CD4-positive, CD25-positive, alpha-beta regulatory T cell (primary cell): ENCODE results near the gene TOLLIP. TPM values are rescaled to one million over a fixed set of nuclear protein-coding genes. Genes with fewer than 3 reads are reported as not detected.
"Not testable (repeated sequence)": the region's sequence is repeated elsewhere in the genome, so short reads cannot be mapped to it uniquely, and the experiment has no call there.

ENCODE experiments used
- ATAC-seq, 2 donors: fragments of 150-1000 bp; cut with Tn5 transposase; one replicate each; pipeline ENCODE4 v1.10.0; 2021; ENCODE audit warnings: low read depth in 2 of 2, moderate number of reproducible peaks in 2 of 2, moderate library complexity in 1 of 2
- DNase-seq, 3 donors: peaks; one replicate each; pipeline versions ENCODE4 v3.0.0 to v3.0.0-alpha.2; 2012 to 2022; ENCODE audit warnings: mixed read lengths in 1 of 3
- H3K27ac ChIP-seq: one replicate; pipeline ENCODE4 v1.7.0; 2013; ENCODE audit warnings: mild to moderate bottlenecking, low read length; ENCODE audit not compliant: insufficient read depth, poor library complexity, severe bottlenecking
- H3K27me3 ChIP-seq: one replicate; pipeline ENCODE4 v1.7.0; 2013; ENCODE audit warnings: low read length; ENCODE audit not compliant: control insufficient read depth, insufficient read depth
- H3K36me3 ChIP-seq: one replicate; pipeline ENCODE4 v1.7.0; 2013; ENCODE audit warnings: mild to moderate bottlenecking, low read length, moderate library complexity; ENCODE audit not compliant: control insufficient read depth, insufficient read depth
- H3K4me1 ChIP-seq: 2 replicates; pipeline ENCODE4 v1.7.0; 2013; ENCODE audit warnings: mild to moderate bottlenecking, low read length; ENCODE audit not compliant: insufficient read depth, control insufficient read depth, poor library complexity, severe bottlenecking
- H3K4me3 ChIP-seq: one replicate; pipeline ENCODE4 v1.7.0; 2013; ENCODE audit warnings: low read depth, mild to moderate bottlenecking, low read length, moderate library complexity
- H3K9me3 ChIP-seq, 2 experiments: 1 replicate in 1 of 2; 2 replicates in 1 of 2; pipeline ENCODE4 v1.7.0; 2013; ENCODE audit warnings: low read length in 2 of 2, mild to moderate bottlenecking in 1 of 2, moderate library complexity in 1 of 2; ENCODE audit not compliant: control insufficient read depth in 2 of 2
- H3K27ac Mint-ChIP-seq, 3 donors: one replicate each; pipeline ENCODE4 v1.8.0; 2020 to 2022; ENCODE audit warnings: mild to moderate bottlenecking in 3 of 3, mixed read lengths in 3 of 3, moderate library complexity in 2 of 3
- H3K27me3 Mint-ChIP-seq: one replicate; pipeline ENCODE4 v1.8.0; 2022; ENCODE audit warnings: mild to moderate bottlenecking, mixed read lengths
- H3K36me3 Mint-ChIP-seq: one replicate; pipeline ENCODE4 v1.8.0; 2020; ENCODE audit warnings: mixed read lengths
- H3K4me1 Mint-ChIP-seq, 4 donors: one replicate each; pipeline ENCODE4 v1.8.0; 2020 to 2022; ENCODE audit warnings: mixed read lengths in 4 of 4, mild to moderate bottlenecking in 1 of 4
- H3K4me3 Mint-ChIP-seq, 4 donors: one replicate each; pipeline ENCODE4 v1.8.0; 2020 to 2022; ENCODE audit warnings: mild to moderate bottlenecking in 4 of 4, mixed read lengths in 4 of 4, moderate library complexity in 3 of 4
- H3K9me3 Mint-ChIP-seq, 7 donors: one replicate each; pipeline ENCODE4 v1.8.0; 2020 to 2022; ENCODE audit warnings: mixed read lengths in 7 of 7, mild to moderate bottlenecking in 3 of 7, moderate library complexity in 2 of 7
- polyA plus RNA-seq, 4 donors: library from polyadenylated mRNA; unstranded; fragments of 300-500 nt; fragmentation: Illumina TruSeq; gene quantifications; one replicate each; pipeline ENCODE4 v1.2.3, GENCODE V29; 2021
- total RNA-seq: library from RNA; stranded (reverse); gene quantifications from one replicate; pipeline ENCODE4 v1.2.3, GENCODE V29; 2022

The TOLLIP gene
- total RNA-seq: 60.0 TPM
- polyA plus RNA-seq: 10 to 100 TPM; 25.3 to 40.7 (median 28.8) TPM

DNA sequence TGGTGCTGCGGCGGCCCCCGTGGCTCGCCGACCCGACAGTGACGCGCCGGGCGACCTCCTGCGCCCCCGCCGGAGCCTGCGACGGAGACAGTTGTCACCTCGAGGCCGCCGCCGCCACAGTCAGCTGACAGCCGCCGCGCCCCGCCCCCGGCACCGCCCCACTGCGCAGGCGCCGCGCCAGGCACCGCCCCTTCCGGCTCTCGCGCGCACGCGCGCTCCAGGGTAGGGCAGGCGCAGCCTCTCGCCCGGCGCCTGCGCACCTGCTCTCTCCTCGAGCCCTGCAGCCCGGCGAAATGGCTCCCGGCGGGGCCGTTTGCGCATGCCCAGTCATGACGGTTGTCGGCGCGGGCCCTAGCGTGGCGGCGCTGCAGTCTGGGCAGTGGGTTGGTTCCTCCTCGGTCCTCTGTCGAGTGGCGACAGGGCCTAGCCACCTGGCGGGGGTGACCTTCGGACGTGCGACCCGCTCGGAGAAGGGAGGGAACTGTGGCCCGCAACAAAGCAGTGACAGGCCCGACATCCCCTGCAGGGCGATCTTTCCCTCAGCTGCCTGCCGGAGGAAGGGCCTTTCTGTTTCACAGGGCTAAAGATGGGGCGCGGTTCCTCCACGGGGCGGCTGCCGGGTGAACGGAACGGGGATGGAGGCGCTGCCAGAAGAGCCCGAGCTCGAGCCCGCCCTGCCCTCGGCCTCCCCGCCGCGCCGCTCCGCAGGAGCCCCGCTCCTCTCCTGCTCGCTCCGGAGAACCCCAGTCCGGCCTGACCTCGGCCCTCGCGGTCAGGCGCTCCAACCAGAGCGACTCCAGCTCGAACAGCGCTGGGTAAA is at the start of gene TOLLIP:
Gene TOLLIP (minus strand): TSS at position 135 of the 820 bp plus-strand sequence. CDS start 134 bp downstream, at position 1.
- Mint-ChIP-seq H3K36me3 (peaks cover 9% of the 10 kb centered on the region), H3K9me3 (peaks cover 0 to 9% (median 0%) of the 10 kb centered on the region in 7 donors), H3K4me3 (peak within 1 kb of the TSS; percentile 88 to 94 (median 90)), H3K4me1 (peaks cover 5 to 56% (median 32%) of the 10 kb centered on the region in 4 donors), H3K27ac (peak within 1 kb of the TSS; percentile 96 to 99 (median 99)), H3K27me3 (peaks cover 4% of the 10 kb centered on the region)
- H3K4me1 ChIP-seq: peaks cover 35% of the 10 kb centered on the region
- peak; percentile 93 to 99 (median 95) for DNase-seq
- H3K36me3 ChIP-seq: peaks cover 3% of the 10 kb centered on the region
- H3K4me3 ChIP-seq: peak within 1 kb of the TSS; percentile 85
- peak within 1 kb of the TSS; percentile 90 for H3K27ac ChIP-seq
- ATAC-seq: peak; percentile 78 to 80
- no peaks in the 10 kb centered on the region for H3K9me3 ChIP-seq
- no peaks in the 10 kb centered on the region for H3K27me3 ChIP-seq

DNA sequence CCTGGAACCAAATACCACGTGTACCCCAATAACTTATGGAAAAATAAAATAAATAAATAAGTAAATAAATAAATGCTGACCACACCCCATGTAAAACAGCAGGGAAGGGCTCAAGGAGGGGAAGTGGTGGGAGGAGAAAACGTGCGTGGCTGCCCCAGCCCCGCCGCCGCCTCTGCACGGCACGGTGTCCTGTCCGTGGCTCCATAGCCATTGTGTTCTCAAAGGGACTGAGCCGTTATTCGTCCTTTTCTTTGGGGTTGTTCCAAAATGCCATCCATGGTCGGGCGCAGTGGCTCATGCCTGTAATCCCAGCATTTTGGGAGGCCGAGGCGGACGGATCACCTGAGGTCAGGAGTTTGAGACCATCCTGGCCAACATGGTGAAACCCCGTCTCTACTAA is 49.5 kb upstream of the TOLLIP start:
- H3K27me3 ChIP-seq, ATAC-seq, H3K9me3 Mint-ChIP-seq, H3K36me3 ChIP-seq, H3K4me1 Mint-ChIP-seq, H3K27ac ChIP-seq, H3K36me3 Mint-ChIP-seq, H3K4me3 ChIP-seq, H3K4me1 ChIP-seq, DNase-seq, H3K4me3 Mint-ChIP-seq, H3K9me3 ChIP-seq, H3K27ac Mint-ChIP-seq: not testable (repeated sequence)
- peaks cover 16% of the 10 kb centered on the region for H3K27me3 Mint-ChIP-seq

DNA sequence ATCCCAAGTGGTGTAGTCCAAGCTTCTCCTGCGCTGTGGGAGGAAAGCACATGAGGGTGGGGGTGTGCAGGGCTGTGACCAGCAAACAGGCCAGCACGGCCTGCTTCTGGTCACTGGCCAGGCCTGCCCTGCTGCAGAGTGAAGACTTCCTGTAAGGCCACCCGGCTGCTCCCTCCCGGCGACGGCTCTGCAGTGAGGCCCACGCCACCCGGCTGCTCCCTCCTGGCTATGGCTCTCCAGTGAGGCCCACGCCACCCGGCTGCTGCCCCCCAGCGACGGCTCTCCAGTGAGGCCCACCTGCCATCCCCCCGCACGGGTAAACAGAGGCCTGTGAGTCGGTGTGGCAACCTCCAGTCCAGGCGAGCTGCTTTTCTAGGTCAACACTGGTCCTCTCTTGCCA is 48.9 kb upstream of the TOLLIP start:
- Mint-ChIP-seq H3K27ac (no peak overlapping the region), H3K4me3 (no peak overlapping the region), H3K4me1 (peaks cover 0 to 4% (median 2%) of the 10 kb centered on the region in 4 donors), H3K9me3 (no peaks in the 10 kb centered on the region), H3K36me3 (no peaks in the 10 kb centered on the region), H3K27me3 (peaks cover 16% of the 10 kb centered on the region)
- Histone ChIP-seq H3K27me3 (no peaks in the 10 kb centered on the region), H3K4me1 (no peaks in the 10 kb centered on the region), H3K4me3 (no peak overlapping the region), H3K27ac (no peak overlapping the region), H3K36me3 (no peaks in the 10 kb centered on the region), H3K9me3 (no peaks in the 10 kb centered on the region)
- DNase-seq: no peak
- no peak for ATAC-seq

DNA sequence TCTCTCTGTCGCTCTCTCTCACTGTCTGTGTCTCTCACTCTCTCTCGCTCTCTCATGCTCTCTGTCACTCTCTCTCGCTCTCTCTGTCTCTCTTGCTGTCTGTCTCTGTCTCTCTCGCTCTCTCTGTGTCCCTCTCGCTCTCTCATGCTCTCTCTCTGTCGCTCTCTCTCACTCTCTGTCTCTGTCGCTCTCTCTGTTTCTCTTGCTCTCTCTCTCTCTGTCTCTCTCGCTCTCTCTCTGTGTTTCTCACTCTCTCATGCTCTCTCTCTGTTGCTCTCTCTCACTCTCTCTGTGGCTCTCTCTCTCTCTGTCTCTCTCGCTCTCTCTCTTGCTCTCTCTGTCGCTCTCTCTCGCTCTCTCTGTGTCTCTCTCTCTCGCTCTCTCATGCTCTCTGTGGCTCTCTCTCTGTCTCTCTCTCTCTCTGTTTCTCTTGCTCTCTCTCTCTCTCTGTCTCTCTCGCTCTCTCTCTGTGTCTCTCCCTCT is 47.1 kb upstream of the TOLLIP start:
- no peaks in the 10 kb centered on the region for H3K4me1 ChIP-seq
- H3K27ac Mint-ChIP-seq: no peak overlapping the region
- no peaks in the 10 kb centered on the region for H3K9me3 Mint-ChIP-seq
- H3K4me1 Mint-ChIP-seq: peaks cover 0 to 4% (median 2%) of the 10 kb centered on the region in 4 donors
- no peak overlapping the region for H3K4me3 ChIP-seq
- H3K4me3 Mint-ChIP-seq: no peak overlapping the region
- H3K9me3 ChIP-seq: no peaks in the 10 kb centered on the region
- H3K36me3 Mint-ChIP-seq: no peaks in the 10 kb centered on the region
- no peaks in the 10 kb centered on the region for H3K36me3 ChIP-seq
- H3K27me3 Mint-ChIP-seq: peaks cover 16% of the 10 kb centered on the region
- no peaks in the 10 kb centered on the region for H3K27me3 ChIP-seq
- no peak for ATAC-seq
- no peak for DNase-seq
- H3K27ac ChIP-seq: no peak overlapping the region

DNA sequence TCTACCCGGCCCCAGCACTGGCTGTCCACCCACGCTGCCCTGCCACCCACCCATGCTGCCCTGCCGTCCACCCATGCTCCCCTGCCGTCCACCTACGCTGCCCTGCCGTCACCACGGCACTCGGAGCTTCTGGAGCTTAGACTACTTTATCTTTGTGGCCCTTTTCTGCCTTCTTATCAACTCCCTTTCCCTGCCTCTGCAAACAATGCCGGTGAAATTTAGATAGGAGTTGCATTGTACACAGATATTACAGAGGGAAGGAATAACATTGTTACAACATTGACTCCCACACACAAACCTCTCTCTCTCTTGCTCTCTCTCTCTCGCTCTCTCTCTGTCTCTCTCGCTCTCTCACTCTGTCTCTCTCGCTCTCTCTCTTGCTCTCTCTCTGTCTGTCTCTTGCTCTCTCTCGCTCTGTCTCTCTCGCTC is 46.6 kb upstream of the TOLLIP start:
- peaks cover 0 to 4% (median 2%) of the 10 kb centered on the region in 4 donors for H3K4me1 Mint-ChIP-seq
- H3K27me3 Mint-ChIP-seq: peaks cover 16% of the 10 kb centered on the region
- ATAC-seq: no peak
- Histone ChIP-seq H3K4me3 (no peak overlapping the region), H3K9me3 (no peaks in the 10 kb centered on the region), H3K36me3 (no peaks in the 10 kb centered on the region), H3K4me1 (no peaks in the 10 kb centered on the region), H3K27ac (no peak overlapping the region), H3K27me3 (no peaks in the 10 kb centered on the region)
- no peaks in the 10 kb centered on the region for H3K36me3 Mint-ChIP-seq
- no peak for DNase-seq
- peak overlapping the region in 1 of 4 donors; percentile 4 for H3K4me3 Mint-ChIP-seq
- H3K27ac Mint-ChIP-seq: no peak overlapping the region
- no peaks in the 10 kb centered on the region for H3K9me3 Mint-ChIP-seq

GRCh38 chr11:1354125-1354938 is 44.9 kb upstream of the TOLLIP start:
- H3K4me3 Mint-ChIP-seq: no peak overlapping the region
- H3K36me3 Mint-ChIP-seq: no peaks in the 10 kb centered on the region
- no peak for ATAC-seq

DNA sequence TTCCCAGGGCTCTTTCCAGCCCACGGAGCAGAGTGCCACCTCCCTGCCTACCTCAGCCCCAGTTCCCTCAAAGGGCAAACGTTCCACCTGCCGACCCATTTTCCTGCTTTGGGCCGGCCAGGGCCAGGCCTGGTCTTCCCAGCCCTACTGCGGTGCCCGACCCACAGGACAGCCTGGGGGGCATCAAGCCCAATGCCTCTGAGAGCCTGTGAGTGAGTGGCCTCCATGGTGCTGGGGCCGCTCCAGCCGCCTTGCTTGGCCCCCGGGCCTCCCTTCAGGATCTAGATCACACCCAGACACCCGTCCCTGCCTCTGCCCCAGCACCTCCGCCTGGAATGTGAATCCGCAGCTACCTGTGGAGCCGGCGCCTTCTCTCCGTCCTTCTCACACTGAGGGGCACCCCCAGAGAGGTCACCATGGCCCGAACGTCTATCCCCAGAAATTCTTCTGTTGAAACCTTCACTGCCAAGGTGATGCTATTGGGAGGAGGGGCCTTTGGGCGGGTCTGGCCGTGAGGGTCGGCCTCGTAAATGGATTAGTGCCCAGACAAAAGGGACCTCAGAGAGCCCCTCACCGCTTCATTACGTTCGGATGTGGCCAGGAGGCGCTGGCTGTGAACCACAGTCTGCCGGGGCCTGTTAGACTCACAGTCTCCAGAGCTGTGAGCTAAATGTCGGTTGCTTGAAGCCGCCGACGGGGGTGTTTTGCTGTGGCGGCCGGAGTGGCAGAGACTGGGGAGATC is 44.1 kb upstream of the TOLLIP start:
- Histone ChIP-seq H3K4me1 (no peaks in the 10 kb centered on the region), H3K27me3 (no peaks in the 10 kb centered on the region), H3K9me3 (no peaks in the 10 kb centered on the region), H3K27ac (no peak overlapping the region), H3K36me3 (no peaks in the 10 kb centered on the region), H3K4me3 (no peak overlapping the region)
- no peak for DNase-seq
- no peaks in the 10 kb centered on the region for H3K9me3 Mint-ChIP-seq
- H3K4me3 Mint-ChIP-seq: no peak overlapping the region
- H3K27ac Mint-ChIP-seq: no peak overlapping the region
- H3K36me3 Mint-ChIP-seq: no peaks in the 10 kb centered on the region
- no peak for ATAC-seq
- peaks cover 12% of the 10 kb centered on the region for H3K27me3 Mint-ChIP-seq
- peaks cover 0 to 4% (median 2%) of the 10 kb centered on the region in 4 donors for H3K4me1 Mint-ChIP-seq

More at GRCh38 chr11:1354125-1354938, 44.9 kb upstream of the TOLLIP start:
- no peak for DNase-seq
- H3K27me3 Mint-ChIP-seq: peaks cover 10% of the 10 kb centered on the region
- Histone ChIP-seq H3K4me3 (no peak overlapping the region), H3K9me3 (no peaks in the 10 kb centered on the region), H3K27me3 (no peaks in the 10 kb centered on the region), H3K4me1 (no peaks in the 10 kb centered on the region), H3K36me3 (no peaks in the 10 kb centered on the region), H3K27ac (no peak overlapping the region)
- H3K4me1 Mint-ChIP-seq: peaks cover 0 to 4% (median 2%) of the 10 kb centered on the region in 4 donors
- no peaks in the 10 kb centered on the region for H3K9me3 Mint-ChIP-seq
- H3K27ac Mint-ChIP-seq: no peak overlapping the region
